HepG2 (cell line): Measurements from ENCODE around the gene MAP3K19. TPM values are rescaled to one million over a fixed set of nuclear protein-coding genes. Genes with fewer than 3 reads are reported as not detected.
"Not testable (repeated sequence)": the region's sequence is repeated elsewhere in the genome, so short reads cannot be mapped to it uniquely, and the experiment has no call there.

Experiments
- ATAC-seq: fragments of 200-7000 bp; cut with Tn5 transposase; 3 replicates; pipeline ENCODE4 v1.9.1; 2020; ENCODE audit warnings: mild to moderate bottlenecking, moderate library complexity
- BruUV-seq: library from RNA; stranded (reverse); fragments of 400-500 nt; replicated peaks from 2 replicates; lab custom pipeline; 2021; lab: Mats Ljungman, UMichigan
- CTCF ChIA-PET: fragments of 300-600 bp; formaldehyde crosslinking; extraction: SDS; loops from one replicate; lab custom pipeline; 2021; ENCODE audit warnings: low total read pairs, inconsistent platforms, low intra/inter-chr PET ratio; lab: Yijun Ruan, JAX
- POLR2A ChIA-PET: fragments of 350-600 bp; sonication (Branson Sonifier 250); formaldehyde crosslinking; loops from one replicate; lab custom pipeline; 2020; ENCODE audit warnings: antibody characterized with exemption, inconsistent platforms; lab: Yijun Ruan, JAX
- DNase-seq: peaks from one replicate; pipeline ENCODE4 v3.0.0-alpha.2; 2015; ENCODE audit warnings: low spot score
- FAIRE-seq: peaks from 3 replicates; lab custom pipeline; 2011; peaks lifted over from hg19 to GRCh38; lab: Jason Lieb, UNC
- H2AFZ ChIP-seq: one replicate; pipeline ENCODE4 v1.6.1; 2011; ENCODE audit warnings: low read length, inconsistent platforms
- H3K27ac ChIP-seq: fragments of 300-600 bp; 3 replicates; pipeline ENCODE4 v1.8.0; 2011; ENCODE audit warnings: mixed run types, mild to moderate bottlenecking, mixed read lengths, low read length, inconsistent platforms; ENCODE audit not compliant: insufficient read depth; ENCODE audit errors: extremely low read length
- H3K27me3 ChIP-seq, 2 experiments: fragments of 200-600 bp in 1 of 2; 2 replicates in 1 of 2; 3 replicates in 1 of 2; pipeline versions ENCODE4 v1.6.0 to v1.8.0; 2011; ENCODE audit warnings: low read length in 2 of 2, mild to moderate bottlenecking in 2 of 2, moderate library complexity in 2 of 2, inconsistent platforms in 1 of 2; ENCODE audit not compliant: insufficient read depth in 2 of 2, control insufficient read depth in 1 of 2
- H3K36me3 ChIP-seq, 2 experiments: fragments of 200-600 bp in 1 of 2; replicated peaks in 1 of 2; 2 replicates in 1 of 2; 3 replicates in 1 of 2; pipeline versions ENCODE4 v1.5.1 to v1.8.0; 2011; ENCODE audit warnings: low read length in 2 of 2, inconsistent platforms in 1 of 2; ENCODE audit not compliant: insufficient read depth in 2 of 2, control insufficient read depth in 1 of 2
- H3K4me1 ChIP-seq: 2 replicates; pipeline ENCODE4 v1.5.1; 2012; ENCODE audit warnings: low read length, inconsistent platforms; ENCODE audit not compliant: insufficient read depth
- H3K4me2 ChIP-seq: 2 replicates; pipeline ENCODE4 v1.6.0; 2011; ENCODE audit warnings: low read depth, low read length, inconsistent platforms
- H3K4me3 ChIP-seq, 3 experiments: fragments of 200-600 bp in 1 of 3; sonication (generic), shearing (Covaris generic) in 1 of 3; replicated peaks in 1 of 3; 2 replicates each; pipeline ENCODE4 v1.5.1; 2011 to 2016; ENCODE audit warnings: low read length in 3 of 3, inconsistent platforms in 2 of 3, low read depth in 2 of 3, mild to moderate bottlenecking in 2 of 3, control low read depth in 1 of 3, mixed read lengths in 1 of 3; ENCODE audit not compliant: insufficient read depth in 1 of 3
- H3K79me2 ChIP-seq: one replicate; pipeline ENCODE4 v1.6.1; 2011; ENCODE audit warnings: low read length, inconsistent platforms; ENCODE audit not compliant: insufficient read depth
- H3K9ac ChIP-seq: 2 replicates; pipeline ENCODE4 v1.6.0; 2011; ENCODE audit warnings: mild to moderate bottlenecking, low read depth, low read length, inconsistent platforms; ENCODE audit not compliant: insufficient read depth
- H3K9me3 ChIP-seq: 2 replicates; pipeline ENCODE4 v1.5.1; 2012; ENCODE audit warnings: mild to moderate bottlenecking, low read length
- H4K20me1 ChIP-seq: 2 replicates; pipeline ENCODE4 v1.6.0; 2011; ENCODE audit warnings: inconsistent platforms, mild to moderate bottlenecking, low read length, moderate library complexity; ENCODE audit not compliant: insufficient read depth
- CC2D1A ChIP-seq: sonication (generic); formaldehyde crosslinking; IDR thresholded peaks from 2 replicates; pipeline ENCODE4 v1.8.1; 2023; ENCODE audit warnings: mild to moderate bottlenecking, missing genetic modification reagents
- HDAC1 ChIP-seq: sonication (generic); formaldehyde crosslinking; IDR thresholded peaks from 2 replicates; pipeline ENCODE4 v1.5.1; 2020; ENCODE audit warnings: mild to moderate bottlenecking, missing genetic modification reagents
- HMG20A ChIP-seq: IDR thresholded peaks from 2 replicates; pipeline ENCODE4 v1.6.1; 2016; ENCODE audit warnings: borderline replicate concordance
- NFE2 ChIP-seq: sonication (generic); formaldehyde crosslinking; IDR thresholded peaks from 2 replicates; pipeline ENCODE4 v1.4.0; 2020; ENCODE audit warnings: missing genetic modification reagents
- PITX1 ChIP-seq: sonication (generic); formaldehyde crosslinking; IDR thresholded peaks from 2 replicates; pipeline ENCODE4 v1.5.1; 2020; ENCODE audit warnings: mild to moderate bottlenecking, missing genetic modification reagents
- PPARG ChIP-seq: conservative IDR thresholded peaks from 2 replicates; pipeline ENCODE4 v1.6.1; 2016; ENCODE audit warnings: missing biosample characterization, missing genetic modification reagents
- SIX1 ChIP-seq: sonication (generic); formaldehyde crosslinking; IDR thresholded peaks from 2 replicates; pipeline ENCODE4 v1.4.0; 2020; ENCODE audit warnings: missing genetic modification reagents, borderline replicate concordance
- ZBTB43 ChIP-seq: sonication (generic); formaldehyde crosslinking; conservative IDR thresholded peaks from 2 replicates; pipeline ENCODE4 v1.4.0; 2020; ENCODE audit warnings: missing genetic modification reagents
- ZMYM3 ChIP-seq: sonication (generic); formaldehyde crosslinking; IDR thresholded peaks from 2 replicates; pipeline ENCODE4 v1.5.1; 2020; ENCODE audit warnings: mild to moderate bottlenecking, missing genetic modification reagents
- ZNF652 ChIP-seq: IDR thresholded peaks from 2 replicates; pipeline ENCODE4 v1.6.1; 2016; ENCODE audit warnings: low read depth, borderline replicate concordance
- ZNF770 ChIP-seq: sonication (generic); formaldehyde crosslinking; IDR thresholded peaks from 2 replicates; pipeline ENCODE4 v1.5.0; 2020; ENCODE audit warnings: mild to moderate bottlenecking, missing genetic modification reagents
- WGBS: methylation state at CpG from one replicate; pipeline ENCODE4 v1.1.6; 2017; ENCODE audit warnings: low lambda C conversion rate; 5-methylcytosine and 5-hydroxymethylcytosine counted together
- in situ Hi-C: cut with HindIII; loops from 2 replicates; pipeline ENCODE4 v1.10.0; 2017; ENCODE audit warnings: low pct_unique_long_range_greater_than_20kb; ENCODE audit not compliant: extremely low pct_ligation_motif_present
- intact Hi-C: fragments of 100-400 bp; cut with micrococcal nuclease; formaldehyde crosslinking; loops from one replicate; pipeline ENCODE4 v1.10.0; 2022; ENCODE audit not compliant: unreplicated experiment
- polyA plus RNA-seq, 8 experiments: library from polyadenylated mRNA; depleted of rRNA in 3 of 8; stranded (reverse) in 7 of 8; unstranded in 1 of 8; fragments of >200 nt; fragmentation: Illumina TruSeq in 4 of 8; extraction: Trizol in 4 of 8; gene quantifications; 2 replicates each; pipeline versions ENCODE4 v1.2.1 to v1.2.3, GENCODE V29; 2011 to 2016; ENCODE audit warnings: low read depth in 4 of 8, missing spikeins in 1 of 8, mixed read lengths in 1 of 8; ENCODE audit not compliant: insufficient read depth in 1 of 8
- total RNA-seq, 5 experiments: library from RNA; depleted of rRNA; stranded (reverse); fragments of >200 nt; fragmentation: Illumina TruSeq; extraction: Trizol; gene quantifications; 2 replicates each; pipeline ENCODE4 v1.2.3, GENCODE V29; 2016; ENCODE audit warnings: low read depth in 1 of 5

The MAP3K19 gene
- total and polyA plus RNA-seq, 2 of the 13 experiments (the other 11 are each of a cell fraction or from before 2014, with no cell fraction given) = not detected

- TF ChIP-seq PITX1 (CRISPR knock-in tag) (no peak), HMG20A (peak; percentile 69; the same call in 1 of the 2 replicates), PPARG (CRISPR knock-in tag) (0 out of 2 replicates have a peak, but pooled peaks have one; percentile 40), ZBTB43 (CRISPR knock-in tag) (peak; percentile 61), NFE2 (CRISPR knock-in tag) (peak; percentile 74; the same call in 1 of the 2 replicates), SIX1 (CRISPR knock-in tag) (peak; percentile 69; the same call in 1 of the 2 replicates), ZNF652 (CRISPR knock-in tag) (peak; percentile 25; the same call in 1 of the 2 replicates), ZNF770 (CRISPR knock-in tag) (no peak)
Observed at GRCh38 chr2:135091681-135092080, 44.4 kb upstream of the MAP3K19 start (continued).

GRCh38 chr2:135089597-135089996 is 42.4 kb upstream of the MAP3K19 start:
- H3K27me3 ChIP-seq, in situ Hi-C loops, CTCF ChIA-PET, H3K9ac ChIP-seq, intact Hi-C loops, H4K20me1 ChIP-seq, H3K27ac ChIP-seq, POLR2A ChIA-PET, BruUV-seq, ATAC-seq, DNase-seq, H3K4me2 ChIP-seq, H3K4me3 ChIP-seq, H3K9me3 ChIP-seq, FAIRE-seq, H2AFZ ChIP-seq: not testable (repeated sequence)
- 96% methylated on average over 4 of the region's 4 CpGs for WGBS
- Histone ChIP-seq H3K36me3 (peaks cover 2 to 20% of the 10 kb centered on the region in 2 experiments; a peak in 4 of 5 replicates), H3K4me1 (peaks cover 45% of the 10 kb centered on the region), H3K79me2 (peaks cover 23% of the 10 kb centered on the region)
- 0 out of 2 replicates have a peak, but pooled peaks have one; percentile 26 for TF ChIP-seq HDAC1 (CRISPR knock-in tag)
- peak; percentile 58; the same call in 1 of the 2 replicates for TF ChIP-seq ZMYM3 (CRISPR knock-in tag)
- 0 out of 2 replicates have a peak, but pooled peaks have one; percentile 38 for TF ChIP-seq CC2D1A (CRISPR knock-in tag)
